ENCODE data around the gene ACSL3.

GRCh38 chr2:222878877-222879603 is 18.2 kb downstream of the ACSL3 start:
- TF ChIP-seq, protein P1, sequence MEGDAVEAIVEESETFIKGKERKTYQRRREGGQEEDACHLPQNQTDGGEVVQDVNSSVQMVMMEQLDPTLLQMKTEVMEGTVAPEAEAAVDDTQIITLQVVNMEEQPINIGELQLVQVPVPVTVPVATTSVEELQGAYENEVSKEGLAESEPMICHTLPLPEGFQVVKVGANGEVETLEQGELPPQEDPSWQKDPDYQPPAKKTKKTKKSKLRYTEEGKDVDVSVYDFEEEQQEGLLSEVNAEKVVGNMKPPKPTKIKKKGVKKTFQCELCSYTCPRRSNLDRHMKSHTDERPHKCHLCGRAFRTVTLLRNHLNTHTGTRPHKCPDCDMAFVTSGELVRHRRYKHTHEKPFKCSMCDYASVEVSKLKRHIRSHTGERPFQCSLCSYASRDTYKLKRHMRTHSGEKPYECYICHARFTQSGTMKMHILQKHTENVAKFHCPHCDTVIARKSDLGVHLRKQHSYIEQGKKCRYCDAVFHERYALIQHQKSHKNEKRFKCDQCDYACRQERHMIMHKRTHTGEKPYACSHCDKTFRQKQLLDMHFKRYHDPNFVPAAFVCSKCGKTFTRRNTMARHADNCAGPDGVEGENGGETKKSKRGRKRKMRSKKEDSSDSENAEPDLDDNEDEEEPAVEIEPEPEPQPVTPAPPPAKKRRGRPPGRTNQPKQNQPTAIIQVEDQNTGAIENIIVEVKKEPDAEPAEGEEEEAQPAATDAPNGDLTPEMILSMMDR (conservative IDR thresholded peaks at IDR 0.05; ENCODE audit: low read length) = no peak
- TF ChIP-seq EZH2phosphoT487 (IDR thresholded peaks at IDR 0.05; ENCODE audit: borderline replicate concordance) = no peak

Measured in Loucy (cell line).